ENCODE results near the gene KMT2D. TPM values are rescaled to one million over a fixed set of nuclear protein-coding genes. Genes with fewer than 3 reads are reported as not detected.

Gene KMT2D
- total RNA-seq, 6 experiments from 2014 or later, result 28.6 to 35.4 (median 33.3) TPM

GRCh38 chr12:49092086-49092815, 31.7 kb upstream of the KMT2D start:
- peaks cover 0 to 31% (median 0%) of the 10 kb centered on the region in 4 donors for H3K4me1 ChIP-seq
- WGBS (ENCODE audit: insufficient coverage, low coverage, low lambda C conversion rate, missing lambda C conversion rate), result 0% methylated on average over 4 of the region's 32 CpGs
- TF ChIP-seq CTCF (IDR thresholded peaks at IDR 0.05) (peak in 3 of 4 donors; percentile 18 to 27 (median 21)), POLR2A (IDR thresholded peaks at IDR 0.05) (no peak)
- intact Hi-C loops (cut with DNase I), result no loop called here
- no peak overlapping the region for H3K27ac ChIP-seq
- no peaks in the 10 kb centered on the region for H3K9me3 ChIP-seq
- H3K27me3 ChIP-seq, result peaks cover 0 to 16% of the 10 kb centered on the region in 2 donors
- no peak overlapping the region for H3K4me3 ChIP-seq
- H3K36me3 ChIP-seq, result peaks cover 0 to 4% (median 2%) of the 10 kb centered on the region in 4 donors
- DNase-seq (peak in 2 of 3 donors; percentile 34 to 59), ATAC-seq (peak in 3 of 4 donors; percentile 16 to 21 (median 18))

GRCh38 chr12:49091836-49092085, 31.2 kb upstream of the KMT2D start:
- H3K9me3 ChIP-seq, result no peaks in the 10 kb centered on the region
- H3K4me1 ChIP-seq, result peaks cover 0 to 31% (median 0%) of the 10 kb centered on the region in 4 donors
- WGBS (ENCODE audit: insufficient coverage, low coverage, low lambda C conversion rate, missing lambda C conversion rate), result 3% methylated on average over 11 of the region's 14 CpGs
- no peak for DNase-seq
- no peak overlapping the region for H3K4me3 ChIP-seq
- no peak for ATAC-seq
- no peak for TF ChIP-seq CTCF (IDR thresholded peaks at IDR 0.05)
- TF ChIP-seq POLR2A (IDR thresholded peaks at IDR 0.05), result no peak
- no peak overlapping the region for H3K27ac ChIP-seq
- peaks cover 0 to 16% of the 10 kb centered on the region in 2 donors for H3K27me3 ChIP-seq
- no peaks in the 10 kb centered on the region for H3K36me3 ChIP-seq
- intact Hi-C loops (cut with DNase I), result no loop called here

GRCh38 chr12:49091056-49091835, 30.7 kb upstream of the KMT2D start:
- no peaks in the 10 kb centered on the region for H3K9me3 ChIP-seq
- no peak overlapping the region for H3K27ac ChIP-seq
- DNase-seq (no peak), ATAC-seq (no peak)
- no peaks in the 10 kb centered on the region for H3K36me3 ChIP-seq
- WGBS (ENCODE audit: insufficient coverage, low coverage, low lambda C conversion rate, missing lambda C conversion rate), result 18% methylated on average over 17 of the region's 41 CpGs
- TF ChIP-seq POLR2A (IDR thresholded peaks at IDR 0.05), result no peak
- no peak for TF ChIP-seq CTCF (IDR thresholded peaks at IDR 0.05)
- H3K27me3 ChIP-seq, result peaks cover 0 to 16% of the 10 kb centered on the region in 2 donors
- no peak overlapping the region for H3K4me3 ChIP-seq
- intact Hi-C loops (cut with DNase I), result no loop called here
- H3K4me1 ChIP-seq, result peaks cover 0 to 31% (median 0%) of the 10 kb centered on the region in 4 donors

GRCh38 chr12:49089821-49090773, 29.5 kb upstream of the KMT2D start:
- intact Hi-C loops (cut with DNase I), result no loop called here
- H3K27ac ChIP-seq, result no peak overlapping the region

More at GRCh38 chr12:49089821-49090773, 29.5 kb upstream of the KMT2D start:
- WGBS (ENCODE audit: insufficient coverage, low coverage, low lambda C conversion rate, missing lambda C conversion rate), result 16% methylated on average over 12 of the region's 88 CpGs
- Histone ChIP-seq H3K36me3 (no peaks in the 10 kb centered on the region), H3K4me1 (peaks cover 0 to 31% (median 0%) of the 10 kb centered on the region in 4 donors), H3K4me3 (peak overlapping the region; percentile 7 to 23 (median 21)), H3K27me3 (peaks cover 0 to 16% of the 10 kb centered on the region in 2 donors), H3K9me3 (no peaks in the 10 kb centered on the region)
- TF ChIP-seq CTCF (IDR thresholded peaks at IDR 0.05), result no peak
- TF ChIP-seq POLR2A (IDR thresholded peaks at IDR 0.05), result no peak
- DNase-seq, result peak in 1 of 3 donors; percentile 55
- peak in 3 of 4 donors; percentile 14 to 30 (median 18) for ATAC-seq
